H1 (cell line): ENCODE measurements around the gene SIGLEC6.

Experiments used
- CHD2 ChIP-seq: IDR thresholded peaks from 2 replicates; pipeline ENCODE4 v1.6.1; 2012; ENCODE audit warnings: low read length, improper control_type of control experiment
- CTCF ChIP-seq, 3 experiments: IDR thresholded peaks; 1 replicate in 2 of 3; 2 replicates in 1 of 3; pipeline versions ENCODE4 v1.5.1 to v1.6.1; 2011; ENCODE audit warnings: low read length in 3 of 3, mild to moderate bottlenecking in 3 of 3, inconsistent platforms in 2 of 3, low read depth in 1 of 3, moderate library complexity in 1 of 3; ENCODE audit not compliant: insufficient read depth in 1 of 3; ENCODE audit errors: control extremely low read depth in 1 of 3
- GTF2F1 ChIP-seq: IDR thresholded peaks from 2 replicates; pipeline ENCODE4 v1.6.1; 2012; ENCODE audit warnings: low read depth, low read length, improper control_type of control experiment, borderline replicate concordance
- JUN ChIP-seq: IDR thresholded peaks from 2 replicates; pipeline ENCODE4 v1.6.1; 2011; ENCODE audit warnings: low read depth, mild to moderate bottlenecking, improper control_type of control experiment, low read length
- KDM1A ChIP-seq: fragments of 200-600, 300-600 bp; sonication (generic); IDR thresholded peaks from 2 replicates; pipeline ENCODE4 v1.7.1; 2016; ENCODE audit warnings: mild to moderate bottlenecking, low read length, borderline replicate concordance
- POLR2AphosphoS5 ChIP-seq: IDR thresholded peaks from 2 replicates; pipeline ENCODE4 v1.6.1; 2011; ENCODE audit warnings: low read depth, low read length
- SIN3A ChIP-seq, 2 experiments: IDR thresholded peaks in 1 of 2; conservative IDR thresholded peaks in 1 of 2; 2 replicates each; pipeline ENCODE4 v1.6.1; 2011 to 2012; ENCODE audit warnings: low read length in 2 of 2, improper control_type of control experiment in 1 of 2, low read depth in 1 of 2, mild to moderate bottlenecking in 1 of 2
- SP1 ChIP-seq: IDR thresholded peaks from 2 replicates; pipeline ENCODE4 v1.6.1; 2011; ENCODE audit warnings: low read depth, low read length

GRCh38 chr19:51488491-51488890 lies 43.0 kb downstream of the SIGLEC6 start:
- no peak for TF ChIP-seq SP1
- no peak for TF ChIP-seq GTF2F1
- no peak for TF ChIP-seq KDM1A
- no peak for TF ChIP-seq POLR2AphosphoS5
- no peak for TF ChIP-seq SIN3A (conservative IDR thresholded peaks at IDR 0.05 in 1 of 2, IDR thresholded peaks at IDR 0.05 in 1 of 2; ENCODE audit: low read depth in 1 of 2, low read length in 2 of 2)
- no peak for TF ChIP-seq CTCF (IDR thresholded peaks at IDR 0.05; ENCODE audit: control extremely low read depth in 1 of 3, insufficient read depth in 1 of 3, low read depth in 1 of 3, low read length in 3 of 3)
- no peak for TF ChIP-seq CHD2
- TF ChIP-seq JUN = no peak
